Measurements from ENCODE around the gene KL.

GRCh38 chr13:33008946-33009722, 7.1 kb upstream of the KL start:
- TF ChIP-seq RAD21 (IDR thresholded peaks at IDR 0.05; ENCODE audit: low read depth): no peak
- TF ChIP-seq ZBTB7A (IDR thresholded peaks at IDR 0.05; ENCODE audit: low read depth): no peak
- no peak for TF ChIP-seq CEBPB (IDR thresholded peaks at IDR 0.05)
- no peak for TF ChIP-seq MAX (IDR thresholded peaks at IDR 0.05)
- no peak for TF ChIP-seq REST (IDR thresholded peaks at IDR 0.05; ENCODE audit: low read depth)

Measured in Ishikawa (cell line).